ENCODE results near the gene DNM3.

Gene DNM3

GRCh38 chr1:172397633-172398032 lies 556.3 kb downstream of the DNM3 start:
- DNase-seq (ENCODE audit: low read depth): no peak

DNA sequence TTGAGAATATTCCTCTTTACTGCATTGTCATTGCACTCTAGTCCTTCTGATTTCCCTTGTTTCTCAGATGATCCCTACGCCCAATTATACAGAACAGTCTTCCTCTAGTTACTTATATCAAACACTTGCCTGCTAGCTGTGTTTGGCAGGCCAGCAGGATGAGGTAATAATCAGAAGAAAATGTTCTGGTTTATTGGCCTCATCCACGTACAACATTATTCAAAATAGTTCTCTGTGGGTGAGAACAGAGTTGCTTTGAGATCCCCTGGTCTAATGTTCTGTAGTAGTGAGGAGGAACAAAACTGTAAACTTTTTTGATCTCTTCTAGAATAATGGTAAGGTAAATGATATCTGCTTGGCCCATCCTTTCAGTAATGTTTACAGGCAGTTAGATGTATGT lies 556.9 kb downstream of the DNM3 start:
- DNase-seq (ENCODE audit: low read depth): no peak

DNA sequence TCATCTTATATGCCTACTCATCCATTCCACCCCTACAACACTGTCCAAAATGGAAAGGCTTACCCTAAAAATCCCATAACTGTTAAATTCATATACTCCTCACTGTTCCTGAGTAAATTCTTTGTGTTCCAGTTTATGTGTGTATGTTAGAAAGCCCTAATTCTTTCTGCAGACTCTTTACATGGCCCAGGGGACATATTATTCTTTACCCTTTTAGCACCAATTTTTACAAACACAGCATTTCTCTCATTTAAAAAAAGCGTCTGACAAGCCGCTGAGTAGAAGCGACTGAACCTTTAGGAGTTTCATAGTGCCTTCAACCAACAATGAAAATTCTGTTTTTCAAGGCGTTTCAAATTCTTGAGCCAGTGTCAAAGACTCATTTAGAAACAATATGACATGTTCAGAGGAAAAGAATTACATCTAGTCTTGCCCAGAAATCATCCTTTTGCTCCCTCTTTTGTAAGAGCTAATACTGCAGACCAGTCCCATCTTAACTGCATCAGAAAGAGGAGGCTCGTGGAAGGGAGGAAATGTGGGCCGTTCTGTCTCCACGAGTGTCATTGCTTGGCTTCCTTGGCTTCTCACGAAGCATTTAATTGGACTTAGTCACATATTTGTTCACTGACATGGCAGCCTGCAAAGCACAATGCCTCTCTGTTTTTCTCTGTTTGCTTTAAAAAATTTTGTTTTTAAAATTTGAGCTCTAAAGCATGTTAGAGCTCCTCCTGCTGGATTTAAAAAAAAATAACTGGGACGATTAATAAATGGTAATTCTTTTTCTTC lies 557.9 kb downstream of the DNM3 start:
- no peak for DNase-seq (ENCODE audit: low read depth)

- no peak for DNase-seq (ENCODE audit: low read depth)
These were observed 558.7 kb downstream of the DNM3 start for GRCh38 chr1:172399756-172400721.

GRCh38 chr1:172400722-172401105 lies 559.4 kb downstream of the DNM3 start:
- DNase-seq (ENCODE audit: low read depth): no peak

- DNase-seq (ENCODE audit: low read depth): no peak
These were observed 560.2 kb downstream of the DNM3 start for GRCh38 chr1:172401477-172401876.

DNA sequence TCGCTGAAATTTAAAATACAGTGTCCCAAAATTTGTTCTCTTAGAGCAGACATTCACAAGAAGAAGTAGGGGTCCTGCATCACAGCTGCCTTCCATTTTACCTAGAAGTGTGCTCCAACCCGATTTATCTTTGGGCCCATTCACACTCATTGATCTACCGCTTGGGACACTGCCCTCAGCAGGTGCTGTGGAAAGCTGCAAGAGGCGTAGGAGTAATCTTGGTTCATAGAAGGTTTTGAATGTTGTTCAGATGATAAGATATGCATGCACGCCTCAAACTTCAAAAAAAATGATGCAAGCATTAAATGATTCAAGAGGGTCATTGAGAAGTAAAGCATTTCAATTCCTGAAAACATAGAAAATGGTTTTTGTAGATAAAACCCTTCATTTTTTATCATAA lies 560.6 kb downstream of the DNM3 start:
- no peak for DNase-seq (ENCODE audit: low read depth)

- DNase-seq (ENCODE audit: low read depth): no peak
These were observed 561.7 kb downstream of the DNM3 start for GRCh38 chr1:172402878-172403569.

DNA sequence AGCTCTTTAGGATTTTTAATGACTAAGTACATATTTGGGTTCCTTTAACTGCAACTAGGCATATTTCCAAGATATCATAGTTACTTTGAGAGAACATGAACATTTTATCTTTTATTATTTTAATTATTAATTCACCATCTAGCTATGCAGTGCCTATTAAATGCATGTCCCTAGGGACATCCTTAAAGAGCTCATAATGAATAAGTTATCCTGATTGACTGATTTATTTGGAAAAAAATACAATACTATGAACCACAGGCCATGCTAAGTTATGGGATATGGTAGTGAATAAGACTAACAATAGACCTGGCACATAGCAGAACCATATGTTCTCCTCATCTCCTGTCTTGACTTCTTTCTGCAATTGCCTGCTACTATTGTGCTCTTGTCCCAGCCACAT lies 562.8 kb downstream of the DNM3 start:
- DNase-seq (ENCODE audit: low read depth): no peak

DNA sequence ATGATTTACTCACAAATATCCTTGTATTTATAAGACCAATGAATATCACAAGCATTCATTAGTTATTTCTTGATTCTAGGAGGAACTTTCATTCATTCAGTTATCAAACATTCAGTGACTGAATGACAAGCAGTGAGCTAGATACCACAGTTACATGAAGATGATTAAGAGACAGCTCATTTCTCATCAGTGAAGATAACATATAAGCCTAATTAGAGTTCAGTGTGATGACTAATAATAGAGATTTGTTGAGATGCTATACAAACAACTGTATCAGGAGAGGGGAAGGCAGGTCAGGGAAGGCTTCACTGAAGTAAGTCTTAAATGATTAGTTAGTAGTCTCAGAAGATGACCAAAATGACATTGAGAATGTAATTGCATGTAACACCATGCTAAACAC lies 564.6 kb downstream of the DNM3 start:
- DNase-seq (ENCODE audit: low read depth): no peak

DNA sequence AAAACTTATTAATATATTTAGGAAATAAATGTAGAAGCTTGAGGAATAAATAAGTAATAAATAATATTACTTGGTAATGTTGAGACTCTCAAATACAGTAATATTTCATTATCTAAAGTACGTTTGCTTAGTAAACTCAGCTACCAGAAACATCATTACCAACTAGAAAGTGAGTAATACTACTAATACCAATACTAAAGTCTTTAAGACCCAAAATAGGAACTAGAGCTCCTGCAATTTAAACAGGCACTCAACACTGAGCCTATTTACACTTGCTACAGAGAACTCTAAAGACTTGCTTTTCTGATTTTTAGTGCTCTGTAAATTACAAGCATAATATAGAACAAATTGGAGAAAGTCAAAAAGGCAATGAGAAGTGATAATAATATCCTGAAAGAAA lies 565.7 kb downstream of the DNM3 start:
- no peak for DNase-seq (ENCODE audit: low read depth)

- DNase-seq (ENCODE audit: low read depth): no peak
These were observed 567.7 kb downstream of the DNM3 start for GRCh38 chr1:172408958-172409357.

DNA sequence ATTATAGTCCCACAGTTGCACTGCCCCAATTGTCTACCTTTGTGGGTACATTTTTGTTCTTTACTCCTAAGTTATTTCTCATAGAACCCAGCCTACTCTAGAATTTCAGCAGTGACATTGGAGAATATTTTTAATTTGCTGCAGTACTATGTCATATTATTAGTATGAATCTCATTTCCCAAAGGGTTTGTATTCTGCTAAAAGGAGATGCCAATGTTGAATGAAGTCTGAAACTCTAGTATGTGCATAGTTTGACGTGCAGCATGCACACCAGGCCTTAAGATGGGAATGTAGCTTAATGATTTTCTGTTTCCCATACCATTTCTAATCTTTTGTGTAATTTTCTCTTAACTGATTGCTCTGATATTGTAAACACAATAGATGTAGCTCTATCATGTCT lies 568.7 kb downstream of the DNM3 start:
- DNase-seq (ENCODE audit: low read depth): no peak

DNA sequence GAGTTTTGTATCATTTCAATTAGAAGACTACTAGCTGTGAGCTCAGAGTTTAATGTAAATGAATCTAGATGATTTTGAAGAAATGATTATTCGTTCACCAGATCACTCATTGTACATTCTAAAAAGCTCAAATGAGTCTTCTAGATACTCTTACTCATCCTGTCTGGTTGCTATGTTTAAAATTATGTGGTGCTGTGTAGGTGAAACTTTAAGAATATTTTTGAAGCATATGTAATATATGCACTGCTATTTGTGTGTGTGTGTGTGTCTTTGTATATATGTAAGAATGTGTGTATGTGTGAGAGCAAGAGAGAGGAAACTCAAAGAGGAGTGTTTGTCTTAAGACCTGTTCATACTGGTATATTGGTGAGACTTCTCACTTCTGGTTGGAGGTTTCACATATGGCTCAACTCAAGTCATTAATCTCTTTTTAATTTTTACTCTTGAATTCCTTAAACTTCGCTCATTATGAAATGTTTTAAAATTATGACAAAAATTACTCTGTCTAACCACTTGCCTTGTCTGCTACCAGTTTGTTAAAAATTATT lies 570.6 kb downstream of the DNM3 start:
- no peak for DNase-seq (ENCODE audit: low read depth)

GRCh38 chr1:172414331-172414730 lies 573.0 kb downstream of the DNM3 start:
- DNase-seq (ENCODE audit: low read depth): no peak

DNA sequence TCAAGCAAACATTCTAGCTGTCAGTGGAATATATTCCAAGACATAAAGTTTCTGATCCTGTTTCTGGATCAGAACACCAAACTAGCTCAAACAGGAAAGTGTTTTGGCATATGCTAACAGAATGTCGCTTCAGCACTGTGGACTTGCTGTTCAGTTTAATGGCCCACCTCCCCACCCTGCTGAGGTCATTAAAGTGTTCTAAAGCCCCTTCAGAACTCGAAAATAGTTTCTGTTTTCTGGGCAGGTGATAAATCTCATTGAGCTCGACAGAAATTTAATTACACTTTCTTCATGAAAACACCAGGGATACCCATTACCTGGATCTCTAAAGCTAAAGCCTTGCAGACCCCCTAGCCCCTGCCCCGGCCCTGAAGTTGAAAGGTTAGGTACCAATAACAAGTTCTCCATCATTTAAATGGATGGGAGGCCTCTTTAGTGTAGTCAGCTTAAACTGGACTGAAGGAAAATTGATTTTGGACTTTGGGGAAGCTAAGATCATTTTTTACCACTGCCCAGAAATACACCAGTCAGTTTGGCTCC lies 575.3 kb downstream of the DNM3 start:
- no peak for DNase-seq (ENCODE audit: low read depth)

DNA sequence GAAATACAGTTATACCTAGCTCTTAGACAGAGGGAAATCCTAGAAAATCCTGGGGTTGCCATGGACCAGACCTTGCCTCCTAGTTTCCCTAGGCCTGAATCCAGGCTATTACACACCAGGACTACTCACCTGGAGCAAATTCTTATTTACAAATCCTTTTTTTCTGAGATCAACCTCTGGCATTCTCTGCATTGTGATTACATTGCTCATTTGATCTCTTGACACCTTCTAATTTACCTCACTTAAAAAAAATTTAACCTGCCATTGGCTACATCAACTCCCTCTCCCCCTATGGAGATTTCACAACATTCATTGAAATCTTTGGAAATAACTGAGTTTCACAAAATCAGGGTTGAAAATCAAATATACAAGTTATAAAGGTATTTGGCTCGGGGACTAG lies 576.3 kb downstream of the DNM3 start:
- no peak for DNase-seq (ENCODE audit: low read depth)

GRCh38 chr1:172420385-172420784 lies 579.1 kb downstream of the DNM3 start, which contains the start of gene C1orf105:
C1orf105 (plus strand) TSS chr1:172420685; CDS start chr1:172420886, 201 bp downstream.
- DNase-seq (ENCODE audit: low read depth): no peak

DNA sequence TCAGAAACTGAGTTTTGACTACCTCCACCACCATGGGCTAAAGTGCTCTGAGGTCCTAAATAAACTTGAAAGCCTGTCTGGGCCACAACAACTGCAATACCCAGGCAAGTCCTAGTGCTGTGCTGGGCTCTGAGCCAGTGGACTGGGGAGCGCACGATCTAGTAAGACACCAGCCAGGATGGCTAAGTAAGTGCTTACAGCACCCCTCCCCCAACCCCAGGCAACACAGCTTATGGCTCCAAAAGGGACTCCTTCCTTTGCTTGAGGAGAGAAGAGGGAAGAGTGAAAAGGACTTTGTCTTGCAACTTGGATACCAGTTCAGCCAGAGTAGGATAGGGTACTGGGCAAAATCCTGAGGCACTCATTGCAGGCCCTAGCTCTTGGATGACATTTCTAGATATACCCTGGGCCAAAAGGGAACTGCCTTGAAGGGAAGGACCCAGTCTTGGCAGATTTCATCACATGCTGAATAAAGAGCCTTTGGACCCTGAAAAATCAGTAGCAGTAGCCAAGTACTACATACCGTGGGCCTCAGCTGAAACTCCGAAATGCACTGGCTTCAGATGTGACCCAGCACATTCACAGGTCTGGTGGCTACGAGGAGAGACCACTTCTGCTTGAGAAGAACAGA lies 580.8 kb downstream of the DNM3 start:
- DNase-seq (ENCODE audit: low read depth): no peak

GRCh38 chr1:172423336-172423735 lies 582.0 kb downstream of the DNM3 start:
- no peak for DNase-seq (ENCODE audit: low read depth)

- no peak for DNase-seq (ENCODE audit: low read depth)
These were observed 584.0 kb downstream of the DNM3 start for GRCh38 chr1:172425339-172425738.

All from stimulated activated CD8-positive, alpha-beta memory T cell treated with anti-CD3 and anti-CD28 coated beads, Interleukin-12 subunit alpha, Interleukin-12 subunit beta, amount 100 ng/mL, for 1 hour (primary cell).